Upper lobe of left lung (tissue), 4 donors: Measurements from ENCODE around the gene TAF9B.

ENCODE experiments used
- POLR2A ChIP-seq, 4 donors: fragments of 450-650 bp; IDR thresholded peaks; one replicate each; pipeline ENCODE4 v1.5.1; 2016 to 2017; ENCODE audit warnings: antibody characterized with exemption in 4 of 4, mild to moderate bottlenecking in 2 of 4
- TF ChIP-seq, protein P1 (sequence below), 6 experiments: fragments of 450-650 bp in 4 of 6; fragments of 200-600 bp in 2 of 6; sonication (generic) in 2 of 6; IDR thresholded peaks; one replicate each; pipeline ENCODE4 v1.5.1; 2016 to 2019; ENCODE audit warnings: antibody characterized with exemption in 6 of 6

DNA sequence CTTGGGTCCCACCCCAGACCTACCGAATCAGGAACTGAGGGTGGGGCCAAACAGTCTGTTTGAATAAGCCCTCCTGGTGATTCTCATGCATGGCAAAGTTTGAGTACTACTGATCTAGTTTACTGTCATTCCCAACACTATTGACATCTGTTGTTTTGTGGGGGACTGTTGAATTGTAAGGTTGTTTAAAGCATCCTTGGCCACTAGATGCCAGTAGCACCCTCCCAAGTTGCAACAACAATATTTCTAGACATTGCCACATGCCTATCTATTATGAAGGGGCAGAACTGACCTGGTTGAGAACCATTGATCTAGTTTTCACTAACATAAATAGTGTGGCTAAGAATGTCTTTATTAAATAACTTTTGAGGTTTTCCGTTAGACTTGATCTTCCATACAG is 15.1 kb downstream of the TAF9B start:
- TF ChIP-seq, protein P1, sequence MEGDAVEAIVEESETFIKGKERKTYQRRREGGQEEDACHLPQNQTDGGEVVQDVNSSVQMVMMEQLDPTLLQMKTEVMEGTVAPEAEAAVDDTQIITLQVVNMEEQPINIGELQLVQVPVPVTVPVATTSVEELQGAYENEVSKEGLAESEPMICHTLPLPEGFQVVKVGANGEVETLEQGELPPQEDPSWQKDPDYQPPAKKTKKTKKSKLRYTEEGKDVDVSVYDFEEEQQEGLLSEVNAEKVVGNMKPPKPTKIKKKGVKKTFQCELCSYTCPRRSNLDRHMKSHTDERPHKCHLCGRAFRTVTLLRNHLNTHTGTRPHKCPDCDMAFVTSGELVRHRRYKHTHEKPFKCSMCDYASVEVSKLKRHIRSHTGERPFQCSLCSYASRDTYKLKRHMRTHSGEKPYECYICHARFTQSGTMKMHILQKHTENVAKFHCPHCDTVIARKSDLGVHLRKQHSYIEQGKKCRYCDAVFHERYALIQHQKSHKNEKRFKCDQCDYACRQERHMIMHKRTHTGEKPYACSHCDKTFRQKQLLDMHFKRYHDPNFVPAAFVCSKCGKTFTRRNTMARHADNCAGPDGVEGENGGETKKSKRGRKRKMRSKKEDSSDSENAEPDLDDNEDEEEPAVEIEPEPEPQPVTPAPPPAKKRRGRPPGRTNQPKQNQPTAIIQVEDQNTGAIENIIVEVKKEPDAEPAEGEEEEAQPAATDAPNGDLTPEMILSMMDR (IDR thresholded peaks at IDR 0.05) = no peak
- TF ChIP-seq POLR2A (IDR thresholded peaks at IDR 0.05) = no peak
